ENCODE results near the gene CNIH2. TPM values are rescaled to one million over a fixed set of nuclear protein-coding genes. Genes with fewer than 3 reads are reported as not detected.

Gene CNIH2
- total and polyA plus RNA-seq, 2 experiments from 2014 or later: 2.1 to 8.9 TPM

- Histone ChIP-seq H3K27me3 (no peaks in the 10 kb centered on the region), H3K4me3 (no peak overlapping the region), H3K36me3 (no peaks in the 10 kb centered on the region), H3K4me1 (ENCODE audit: low read depth) (peaks cover 20% of the 10 kb centered on the region), H3K27ac (no peak overlapping the region), H3K9me3 (ENCODE audit: low read depth) (no peaks in the 10 kb centered on the region)
- TF ChIP-seq, protein P1, sequence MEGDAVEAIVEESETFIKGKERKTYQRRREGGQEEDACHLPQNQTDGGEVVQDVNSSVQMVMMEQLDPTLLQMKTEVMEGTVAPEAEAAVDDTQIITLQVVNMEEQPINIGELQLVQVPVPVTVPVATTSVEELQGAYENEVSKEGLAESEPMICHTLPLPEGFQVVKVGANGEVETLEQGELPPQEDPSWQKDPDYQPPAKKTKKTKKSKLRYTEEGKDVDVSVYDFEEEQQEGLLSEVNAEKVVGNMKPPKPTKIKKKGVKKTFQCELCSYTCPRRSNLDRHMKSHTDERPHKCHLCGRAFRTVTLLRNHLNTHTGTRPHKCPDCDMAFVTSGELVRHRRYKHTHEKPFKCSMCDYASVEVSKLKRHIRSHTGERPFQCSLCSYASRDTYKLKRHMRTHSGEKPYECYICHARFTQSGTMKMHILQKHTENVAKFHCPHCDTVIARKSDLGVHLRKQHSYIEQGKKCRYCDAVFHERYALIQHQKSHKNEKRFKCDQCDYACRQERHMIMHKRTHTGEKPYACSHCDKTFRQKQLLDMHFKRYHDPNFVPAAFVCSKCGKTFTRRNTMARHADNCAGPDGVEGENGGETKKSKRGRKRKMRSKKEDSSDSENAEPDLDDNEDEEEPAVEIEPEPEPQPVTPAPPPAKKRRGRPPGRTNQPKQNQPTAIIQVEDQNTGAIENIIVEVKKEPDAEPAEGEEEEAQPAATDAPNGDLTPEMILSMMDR (IDR thresholded peaks at IDR 0.05; ENCODE audit: low read depth, low read length): peak; percentile 91
- peak; percentile 81 to 86 for DNase-seq (ENCODE audit: low read depth in 1 of 2, low spot score in 1 of 2)
Observed at GRCh38 chr11:66328302-66329144, 50.5 kb downstream of the CNIH2 start.

DNA sequence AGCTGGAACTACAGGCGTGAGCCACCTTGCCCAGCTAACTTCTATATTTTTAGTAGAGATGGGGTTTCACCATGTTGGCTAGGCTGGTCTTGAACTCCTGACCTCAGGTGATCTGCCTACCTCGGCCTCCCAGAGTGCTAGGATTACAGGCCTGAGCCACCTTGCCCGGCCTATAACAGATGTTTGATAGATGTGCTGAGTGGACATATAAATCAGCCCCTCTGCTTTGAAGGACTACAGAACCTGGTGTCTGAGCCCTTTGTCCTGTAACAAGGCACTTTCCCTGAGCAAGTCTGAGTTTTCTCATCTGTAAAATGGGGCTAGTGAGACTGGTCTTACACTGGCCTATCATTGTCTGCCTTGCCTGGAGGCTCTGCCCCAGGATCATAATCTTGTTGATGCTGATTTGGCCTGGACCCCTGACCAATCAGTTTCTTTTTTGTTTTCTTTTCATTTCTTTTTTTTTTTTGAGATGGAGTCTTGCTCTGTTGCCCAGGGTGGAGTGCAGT, 51.2 kb downstream of the CNIH2 start:
- DNase-seq (ENCODE audit: low read depth in 1 of 2, low spot score in 1 of 2): no peak
- peaks cover 20% of the 10 kb centered on the region for H3K4me1 ChIP-seq (ENCODE audit: low read depth)
- no peak overlapping the region for H3K27ac ChIP-seq
- H3K9me3 ChIP-seq (ENCODE audit: low read depth): no peaks in the 10 kb centered on the region
- TF ChIP-seq, protein P1 (IDR thresholded peaks at IDR 0.05; ENCODE audit: low read depth, low read length): no peak
- no peaks in the 10 kb centered on the region for H3K27me3 ChIP-seq
- no peaks in the 10 kb centered on the region for H3K36me3 ChIP-seq
- H3K4me3 ChIP-seq: no peak overlapping the region

DNA sequence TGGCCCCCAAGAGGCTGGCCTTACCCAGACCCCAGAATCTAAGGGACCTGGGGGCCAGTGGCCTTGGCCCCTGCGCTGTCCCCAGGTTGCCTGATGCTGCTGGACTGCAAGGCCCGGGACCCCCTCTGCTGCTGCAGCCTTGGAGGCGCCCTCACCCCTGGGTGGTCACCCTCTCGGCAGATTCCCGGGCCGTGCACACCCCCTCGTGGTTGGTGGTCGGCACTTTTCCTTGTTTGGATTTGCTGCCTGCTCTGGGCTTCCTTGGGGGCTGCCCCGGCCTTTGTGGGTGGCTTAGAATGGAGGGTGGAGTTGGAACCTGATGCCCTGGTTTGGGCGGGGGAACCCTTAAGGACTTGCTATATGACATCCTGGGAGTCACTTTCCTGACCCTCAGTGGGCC, 53.0 kb downstream of the CNIH2 start:
- Histone ChIP-seq H3K36me3 (no peaks in the 10 kb centered on the region), H3K27ac (no peak overlapping the region), H3K4me3 (no peak overlapping the region), H3K27me3 (no peaks in the 10 kb centered on the region), H3K9me3 (ENCODE audit: low read depth) (no peaks in the 10 kb centered on the region), H3K4me1 (ENCODE audit: low read depth) (peaks cover 24% of the 10 kb centered on the region)
- TF ChIP-seq, protein P1 (IDR thresholded peaks at IDR 0.05; ENCODE audit: low read depth, low read length): no peak
- no peak for DNase-seq (ENCODE audit: low read depth in 1 of 2, low spot score in 1 of 2)

- peak in 1 of 2 donors; percentile 69 for DNase-seq (ENCODE audit: low read depth in 1 of 2, low spot score in 1 of 2)
- Histone ChIP-seq H3K9me3 (ENCODE audit: low read depth) (no peaks in the 10 kb centered on the region), H3K36me3 (no peaks in the 10 kb centered on the region), H3K27me3 (no peaks in the 10 kb centered on the region), H3K27ac (peak overlapping the region; percentile 71), H3K4me1 (ENCODE audit: low read depth) (peaks cover 17% of the 10 kb centered on the region), H3K4me3 (no peak overlapping the region)
- TF ChIP-seq, protein P1 (IDR thresholded peaks at IDR 0.05; ENCODE audit: low read depth, low read length): no peak
Observed at GRCh38 chr11:66331542-66332370, 53.8 kb downstream of the CNIH2 start.

DNA sequence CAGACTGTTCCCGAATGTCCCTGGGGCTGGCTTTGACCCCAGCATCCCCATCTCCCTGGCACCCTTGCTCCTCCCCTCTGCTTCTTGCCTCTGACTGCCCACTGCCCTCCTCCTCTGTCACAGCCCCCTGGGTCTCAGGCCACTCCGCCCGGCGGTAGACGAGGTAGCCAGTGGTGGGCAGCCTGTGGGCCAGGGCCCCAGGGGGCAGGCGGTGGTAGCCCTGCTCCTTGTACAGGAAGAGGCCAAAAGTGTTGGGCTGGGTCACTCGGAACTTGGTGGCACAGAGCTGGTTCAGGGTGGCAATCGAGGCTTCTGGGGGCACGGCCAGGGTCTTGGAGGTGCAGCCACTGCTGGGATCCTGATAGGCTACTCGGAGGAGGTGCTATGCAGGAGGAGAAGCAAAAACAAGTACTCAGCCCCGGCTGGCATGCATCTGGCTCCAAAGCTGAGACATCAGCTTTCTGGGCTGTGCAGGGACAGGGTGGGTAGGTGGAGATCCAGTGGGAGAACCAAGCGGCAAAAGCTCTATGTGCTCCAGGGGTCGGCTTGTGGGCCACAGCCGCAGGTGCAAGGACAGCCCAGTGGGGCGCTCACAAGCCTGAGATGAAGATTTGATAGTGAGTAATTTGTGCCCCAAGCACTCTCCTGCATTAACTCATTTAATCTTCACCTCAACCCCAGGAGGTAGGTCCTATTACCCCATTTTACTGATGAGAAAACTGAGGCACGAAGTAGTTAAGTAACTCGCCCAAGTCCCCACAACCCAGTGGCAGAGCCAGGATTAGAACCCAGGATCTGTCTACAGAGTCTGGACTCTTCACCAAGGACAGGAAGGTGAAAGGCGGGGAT, 54.6 kb downstream of the CNIH2 start:
- Histone ChIP-seq H3K9me3 (ENCODE audit: low read depth) (no peaks in the 10 kb centered on the region), H3K36me3 (no peaks in the 10 kb centered on the region), H3K27me3 (no peaks in the 10 kb centered on the region), H3K27ac (peak overlapping the region; percentile 71), H3K4me1 (ENCODE audit: low read depth) (peaks cover 15% of the 10 kb centered on the region), H3K4me3 (no peak overlapping the region)
- DNase-seq (ENCODE audit: low read depth in 1 of 2, low spot score in 1 of 2): no peak
- TF ChIP-seq, protein P1 (IDR thresholded peaks at IDR 0.05; ENCODE audit: low read depth, low read length): no peak
